ENCODE measurements around the gene GALNT7.
A peak's percentile ranks its signal among the peaks of the same experiment; 100 is the strongest.

Gene GALNT7

DNA sequence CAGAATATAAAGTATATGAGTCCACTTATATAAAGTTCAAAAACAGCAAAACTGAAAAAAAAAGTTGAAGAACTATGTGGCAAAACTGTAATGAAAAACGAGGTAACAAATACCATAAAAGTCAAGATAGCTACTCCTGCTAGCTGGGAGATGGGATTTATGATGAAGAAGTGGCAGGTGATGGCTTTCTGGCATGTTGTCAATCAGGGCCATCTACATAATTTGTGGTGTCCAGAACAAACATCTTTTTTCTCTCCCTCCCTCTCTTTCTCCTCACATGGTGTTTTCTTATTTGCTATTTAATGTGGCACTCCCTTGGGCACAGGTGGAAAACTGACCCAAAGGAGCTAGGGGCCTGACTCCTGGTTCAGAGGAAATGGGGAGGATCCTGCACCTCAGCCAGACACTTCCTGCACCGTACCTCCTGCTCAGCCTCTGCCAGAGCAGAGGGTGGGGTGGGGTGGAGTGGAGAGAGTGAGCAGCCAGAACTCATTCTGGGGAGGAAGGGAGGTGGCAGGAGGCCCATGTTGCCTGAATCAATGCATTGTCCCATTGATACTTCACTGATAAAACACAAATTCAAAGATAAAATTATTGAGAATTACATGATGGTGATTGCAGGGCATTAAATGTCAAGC lies 196.9 kb downstream of the GALNT7 start:
- FAIRE-seq, result no peak

DNA sequence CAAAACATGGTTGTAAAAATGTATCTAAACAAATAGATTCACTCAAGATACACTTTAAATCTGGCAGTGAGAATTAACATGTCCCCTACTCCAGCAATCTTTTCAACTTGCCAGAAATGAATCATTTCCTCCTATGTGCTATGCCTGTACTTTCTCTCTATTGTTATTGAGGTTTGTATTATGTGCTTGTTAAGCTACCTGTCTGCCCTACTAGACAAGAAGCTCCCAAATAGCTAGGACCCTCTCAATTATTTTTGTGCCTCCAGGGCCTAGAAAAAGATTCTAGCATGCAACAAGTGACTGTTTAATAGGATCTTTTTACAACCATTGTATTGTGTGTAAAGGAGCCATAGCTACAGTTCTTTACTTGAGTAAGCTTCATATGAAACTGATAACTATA lies 198.7 kb downstream of the GALNT7 start:
- no peak for FAIRE-seq

- FAIRE-seq, result no peak
Measured at GRCh38 chr4:173367946-173368345, 199.3 kb downstream of the GALNT7 start.

DNA sequence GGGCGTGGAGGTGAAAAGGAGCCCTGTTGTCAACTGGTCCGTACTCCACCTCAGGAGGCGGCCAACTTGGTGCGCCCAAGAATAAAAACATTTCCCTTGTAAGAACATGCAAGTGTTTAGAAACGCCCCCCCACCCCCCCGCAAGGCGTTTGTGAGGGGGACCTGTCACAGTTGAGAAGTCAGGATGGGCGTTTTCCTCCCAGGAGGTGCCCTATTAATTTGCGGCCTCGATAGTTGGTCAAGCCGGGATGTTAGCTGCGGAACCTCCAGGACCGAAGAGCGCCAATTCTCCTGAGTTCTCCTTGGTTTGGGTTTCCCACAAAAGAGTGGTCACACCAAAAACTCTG lies 201.5 kb downstream of the GALNT7 start:
- no peak for FAIRE-seq

GRCh38 chr4:173370477-173371291 lies 202.1 kb downstream of the GALNT7 start, which contains the start of gene SAP30:
SAP30 (plus strand) TSS chr4:173370954; CDS start chr4:173371183, 229 bp downstream.
- FAIRE-seq, result peak; percentile 89

DNA sequence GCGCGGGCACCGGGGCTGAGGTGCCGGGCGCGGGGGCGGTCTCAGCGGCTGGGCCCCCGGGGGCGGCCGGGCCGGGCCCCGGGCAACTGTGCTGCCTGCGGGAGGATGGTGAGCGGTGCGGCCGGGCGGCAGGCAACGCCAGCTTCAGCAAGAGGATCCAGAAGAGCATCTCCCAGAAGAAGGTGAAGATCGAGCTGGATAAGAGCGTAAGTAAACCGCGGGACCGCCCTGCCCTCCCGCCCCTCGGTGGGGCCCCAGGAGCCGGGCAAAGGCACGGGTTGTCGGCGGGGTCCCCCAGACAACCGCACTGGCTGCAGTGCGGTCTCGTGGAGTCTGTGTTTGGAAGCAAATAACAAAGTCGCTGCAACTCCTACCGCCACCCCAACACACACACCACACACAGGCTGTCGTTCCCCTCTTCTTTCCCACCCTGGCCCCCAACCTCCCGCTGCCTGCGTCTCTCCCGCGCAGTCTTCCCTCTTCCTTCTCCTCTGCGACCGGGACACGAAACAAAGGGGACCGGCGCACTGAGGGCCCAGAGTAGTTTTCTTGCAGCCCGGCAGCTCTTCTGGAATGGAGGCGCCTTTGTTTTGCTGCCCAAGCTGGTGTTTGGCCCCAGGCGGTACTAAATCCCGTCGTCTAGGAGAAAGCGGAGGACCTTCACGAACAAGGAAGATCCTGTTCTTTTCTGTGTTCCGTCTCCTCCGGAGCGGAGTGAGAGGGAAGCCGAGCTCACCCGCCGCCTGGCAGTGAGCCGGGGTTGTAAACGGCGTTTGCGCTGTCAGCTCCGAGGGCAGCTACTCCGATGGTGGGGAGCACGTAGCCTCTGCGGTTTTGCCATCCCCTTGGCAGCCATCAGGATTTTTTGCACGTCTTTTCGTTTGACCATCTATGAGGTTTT lies 202.9 kb downstream of the GALNT7 start:
- FAIRE-seq, result no peak

Data from TTC549 (cell line).